ENCODE measurements around the gene RBM43.
A peak's percentile ranks its signal among the peaks of the same experiment; 100 is the strongest.
"Not testable (repeated sequence)": the region's sequence is repeated elsewhere in the genome, so short reads cannot be mapped to it uniquely, and the experiment has no call there.

The RBM43 gene

GRCh38 chr2:151269798-151270568 lies 8.3 kb upstream of the RBM43 start:
- no peak for DNase-seq (ENCODE audit: low read depth in 2 of 3, low spot score in 1 of 3)

DNA sequence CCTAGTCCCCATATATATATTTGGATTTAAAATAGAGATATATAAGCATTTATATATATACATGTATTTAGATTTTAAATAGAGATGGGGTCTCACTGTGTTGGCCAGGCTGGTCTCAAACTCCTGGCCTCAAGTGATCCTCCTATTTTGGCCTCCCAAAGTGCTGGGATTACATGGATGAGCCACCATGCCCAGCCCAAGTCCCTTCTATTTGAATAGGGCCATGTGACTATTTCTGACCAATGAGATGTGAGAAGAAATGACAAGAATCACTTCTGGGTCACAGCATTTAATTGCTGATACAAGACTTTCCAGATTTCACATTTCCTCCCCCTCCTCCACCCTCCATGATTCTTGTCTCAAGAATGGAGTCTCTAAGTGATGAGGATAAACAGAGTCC lies 6.4 kb upstream of the RBM43 start:
- no peak for DNase-seq (ENCODE audit: low read depth in 2 of 3, low spot score in 1 of 3)

DNA sequence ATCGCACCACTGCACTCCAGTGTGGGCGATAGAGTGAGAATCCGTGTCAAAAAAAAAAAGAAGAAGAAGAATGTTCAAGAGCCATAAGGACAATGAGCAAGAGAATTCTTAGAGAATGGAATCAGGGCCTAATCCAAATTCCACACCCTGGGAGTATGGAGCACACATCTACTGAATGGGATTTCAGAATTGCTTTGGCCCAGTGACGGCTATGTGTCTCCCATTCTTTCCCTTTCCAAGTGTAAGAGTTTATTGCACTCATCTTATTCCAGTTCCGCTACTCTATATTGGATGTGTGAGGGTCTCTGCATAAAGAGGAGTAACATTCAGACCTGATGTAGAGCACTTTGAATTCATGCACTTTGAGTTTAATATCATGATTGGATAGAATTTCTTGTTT lies 5.9 kb upstream of the RBM43 start:
- no peak for DNase-seq (ENCODE audit: low read depth in 2 of 3, low spot score in 1 of 3)

DNA sequence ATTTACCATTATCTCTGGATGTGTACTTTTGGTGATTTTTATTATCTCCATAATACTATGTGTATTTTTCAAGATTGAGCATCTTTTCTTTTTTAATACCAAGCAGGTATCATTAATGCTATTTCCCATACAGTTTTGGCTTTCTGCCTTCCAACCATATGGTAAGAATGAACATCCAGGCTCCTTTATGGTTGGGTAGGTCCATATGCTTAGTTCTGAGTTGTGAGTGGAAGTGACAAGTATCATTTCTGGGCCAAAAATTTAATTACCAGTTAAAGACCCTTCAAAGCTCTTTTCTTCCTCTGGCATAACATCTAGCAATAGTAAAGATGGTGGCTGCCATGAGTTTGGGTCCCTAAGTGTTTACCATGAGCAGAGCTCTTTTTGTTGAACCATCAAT lies 4.3 kb upstream of the RBM43 start:
- no peak for DNase-seq (ENCODE audit: low read depth in 2 of 3, low spot score in 1 of 3)

DNA sequence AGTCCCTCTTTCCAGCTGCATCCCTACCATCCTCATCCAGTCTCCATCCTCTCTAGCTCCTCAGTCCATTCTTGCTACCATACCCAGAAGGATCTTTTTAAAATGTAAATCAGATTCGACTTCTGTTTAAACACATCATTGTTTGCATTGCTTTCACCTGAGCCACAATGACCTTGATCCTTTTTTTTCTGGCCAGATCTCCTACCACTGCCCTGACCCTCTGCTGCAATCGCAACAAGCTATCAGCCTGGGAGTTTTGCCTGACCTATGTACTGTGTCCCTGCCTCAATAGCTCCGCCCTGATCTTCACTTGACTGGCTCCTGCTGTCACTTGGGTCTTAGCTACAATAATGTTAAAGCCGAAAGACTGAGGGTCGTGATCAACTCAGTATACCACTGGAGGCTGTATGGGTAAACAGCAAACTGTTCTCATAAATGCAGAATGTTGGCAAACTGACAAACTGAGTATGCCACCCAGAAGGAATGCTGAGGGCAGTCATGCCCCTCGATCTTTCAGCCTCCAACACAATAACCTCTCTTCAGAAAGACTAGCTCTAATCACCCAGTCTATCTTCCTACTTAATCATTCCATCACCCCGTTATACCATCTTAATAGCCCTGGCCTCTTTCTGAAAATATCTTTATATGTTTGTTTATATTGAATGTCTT lies 2.6 kb upstream of the RBM43 start:
- no peak for DNase-seq (ENCODE audit: low read depth in 2 of 3, low spot score in 1 of 3)

DNA sequence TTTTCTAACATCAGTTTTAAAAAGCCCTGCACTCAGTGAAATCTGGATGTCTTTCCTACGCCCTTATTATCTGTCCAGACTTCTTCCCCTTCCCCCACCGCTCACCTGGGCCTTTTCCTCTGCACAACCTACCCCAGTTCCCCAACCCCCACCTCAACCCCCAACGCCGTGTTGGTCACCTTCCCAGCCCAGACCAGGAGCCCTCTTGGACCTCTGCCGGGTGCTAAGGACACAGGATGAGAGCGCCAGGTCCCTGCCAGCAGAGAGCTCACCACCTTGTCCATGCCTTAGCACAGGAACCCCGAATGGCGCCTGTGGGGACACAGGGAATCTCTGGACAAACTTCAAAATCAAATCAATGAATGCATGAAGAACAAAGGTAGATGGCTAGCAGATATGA lies 966 bp upstream of the RBM43 start:
- DNase-seq (ENCODE audit: low read depth in 2 of 3, low spot score in 1 of 3): no peak

GRCh38 chr2:151261977-151262291 lies 271 bp upstream of the RBM43 start:
- DNase-seq (ENCODE audit: low read depth in 2 of 3, low spot score in 1 of 3): no peak

- DNase-seq (ENCODE audit: low read depth in 2 of 3, low spot score in 1 of 3): no peak
These were observed 961 bp downstream of the RBM43 start for GRCh38 chr2:151260573-151261230.

DNA sequence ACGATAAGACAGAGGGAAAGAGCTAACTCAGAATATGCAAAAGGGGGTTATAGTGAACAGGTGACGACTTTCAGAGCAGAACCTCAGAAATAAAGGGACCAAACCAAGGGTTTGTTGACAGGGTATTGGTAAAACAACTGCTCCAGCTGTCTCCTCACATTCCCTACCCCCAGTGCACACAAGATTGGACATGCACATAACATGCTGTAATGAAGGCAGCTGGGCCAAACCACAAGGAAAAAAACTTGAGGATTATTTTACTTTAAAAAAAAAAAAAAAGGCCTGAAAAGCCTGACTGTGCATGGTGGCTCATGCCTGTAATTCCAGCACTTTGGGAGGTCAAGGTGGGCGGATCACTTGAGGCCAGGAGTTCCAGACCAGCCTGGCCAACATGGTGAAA lies 3.5 kb downstream of the RBM43 start:
- DNase-seq (ENCODE audit: low read depth in 2 of 3, low spot score in 1 of 3): no peak

DNA sequence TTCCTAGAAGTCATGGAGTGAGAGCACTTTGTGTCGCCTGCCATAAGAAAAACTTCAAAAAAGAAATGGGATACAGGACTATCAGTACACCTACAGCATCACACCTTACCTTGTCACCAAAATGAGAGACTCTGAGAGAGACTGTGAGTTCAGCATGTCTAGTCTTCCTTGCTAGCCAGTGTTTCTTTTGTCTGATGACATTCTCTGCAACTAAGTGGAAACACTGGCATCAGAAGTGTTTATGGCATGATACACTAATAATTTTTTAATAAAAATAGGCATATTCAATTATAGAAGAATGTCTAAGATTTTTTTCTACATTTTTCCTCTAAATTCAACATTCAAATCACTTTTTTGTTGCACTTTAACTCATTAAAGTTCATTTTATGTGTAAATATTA lies 9.0 kb downstream of the RBM43 start:
- no peak for DNase-seq (ENCODE audit: low read depth in 2 of 3, low spot score in 1 of 3)

DNA sequence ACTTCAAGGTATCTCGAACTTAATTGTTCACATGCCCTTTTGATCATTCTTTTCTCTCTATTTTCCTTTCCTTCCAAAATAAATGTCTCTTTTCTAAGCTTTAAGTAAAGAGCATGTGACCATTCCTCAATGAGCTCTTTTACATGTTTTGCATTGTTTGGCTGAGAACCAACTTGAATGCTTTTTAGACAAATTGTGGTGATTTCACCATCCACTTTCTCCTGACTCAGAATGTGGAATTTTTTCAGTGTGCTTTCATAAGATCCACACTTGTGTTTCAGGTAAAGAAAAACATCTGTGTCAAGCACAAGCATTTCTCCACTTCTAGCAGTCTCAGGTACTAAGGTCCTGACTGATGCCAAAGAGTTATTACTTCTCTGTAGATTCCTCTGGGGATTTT lies 10.7 kb downstream of the RBM43 start:
- no peak for DNase-seq (ENCODE audit: low read depth in 2 of 3, low spot score in 1 of 3)

DNA sequence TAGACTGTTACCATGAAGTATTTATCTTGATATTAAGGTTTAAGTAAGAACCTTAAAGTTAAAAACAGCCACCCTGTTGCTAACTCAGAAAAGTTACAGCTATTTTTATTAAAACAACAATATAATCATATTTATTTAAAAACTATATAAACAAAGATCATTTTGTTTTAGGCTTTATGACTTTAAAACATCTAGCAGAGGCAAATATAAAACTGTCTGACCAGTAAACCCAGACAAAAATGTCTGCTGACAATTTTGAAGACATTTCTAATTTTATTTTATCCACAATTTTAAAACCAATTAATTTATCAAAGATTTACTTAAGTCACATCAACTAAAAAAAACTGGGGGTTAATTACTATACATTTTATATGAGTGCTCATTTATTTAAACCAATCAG lies 14.2 kb downstream of the RBM43 start:
- DNase-seq (ENCODE audit: low read depth in 2 of 3, low spot score in 1 of 3): no peak

- DNase-seq (ENCODE audit: low read depth in 2 of 3, low spot score in 1 of 3): no peak
These were observed 15.5 kb downstream of the RBM43 start for GRCh38 chr2:151246152-151246551.

DNA sequence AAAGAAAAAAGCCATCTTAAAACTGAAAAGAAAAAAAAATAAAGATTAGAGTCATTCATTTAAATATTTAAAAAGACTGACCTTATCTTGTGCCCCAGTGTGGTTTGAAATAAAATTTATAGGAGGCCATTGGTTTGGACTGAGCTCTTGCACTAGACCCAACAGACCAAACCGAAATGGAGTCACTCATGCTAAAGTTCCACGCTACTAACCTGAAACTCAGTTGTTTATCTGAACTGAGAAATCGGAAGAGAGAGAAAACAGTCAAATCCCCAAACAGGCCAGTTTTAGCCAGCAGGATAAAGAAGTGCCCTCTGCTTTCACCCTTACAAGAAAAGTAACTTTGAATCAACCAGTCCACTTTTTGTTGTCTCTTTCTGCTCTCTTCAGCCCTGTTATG lies 18.2 kb downstream of the RBM43 start:
- no peak for DNase-seq (ENCODE audit: low read depth in 2 of 3, low spot score in 1 of 3)

DNA sequence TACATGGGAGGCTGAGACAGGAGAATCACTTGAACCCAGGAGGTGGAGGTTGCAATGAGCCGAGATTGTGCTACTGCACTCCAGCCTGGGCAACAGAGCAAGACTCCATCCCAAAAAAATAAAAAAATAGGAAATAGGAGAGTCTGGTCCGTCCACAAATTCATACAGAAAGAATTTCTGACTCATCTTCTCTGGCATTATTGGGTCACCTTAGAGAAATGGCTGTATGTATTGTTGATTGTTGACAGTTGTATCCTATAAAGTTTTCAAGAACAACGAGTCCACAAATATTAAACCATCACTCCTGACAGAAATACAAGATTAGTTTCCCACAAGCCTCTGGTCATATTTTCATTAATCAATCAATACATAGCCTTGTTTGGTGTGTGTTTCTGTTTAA lies 20.4 kb downstream of the RBM43 start:
- DNase-seq (ENCODE audit: low read depth in 2 of 3, low spot score in 1 of 3): no peak

- DNase-seq (ENCODE audit: low read depth in 2 of 3, low spot score in 1 of 3): no peak
These were observed 21.2 kb downstream of the RBM43 start for GRCh38 chr2:151240433-151240832.

GRCh38 chr2:151239624-151240023 lies 22.0 kb downstream of the RBM43 start:
- no peak for DNase-seq (ENCODE audit: low read depth in 2 of 3, low spot score in 1 of 3)

DNA sequence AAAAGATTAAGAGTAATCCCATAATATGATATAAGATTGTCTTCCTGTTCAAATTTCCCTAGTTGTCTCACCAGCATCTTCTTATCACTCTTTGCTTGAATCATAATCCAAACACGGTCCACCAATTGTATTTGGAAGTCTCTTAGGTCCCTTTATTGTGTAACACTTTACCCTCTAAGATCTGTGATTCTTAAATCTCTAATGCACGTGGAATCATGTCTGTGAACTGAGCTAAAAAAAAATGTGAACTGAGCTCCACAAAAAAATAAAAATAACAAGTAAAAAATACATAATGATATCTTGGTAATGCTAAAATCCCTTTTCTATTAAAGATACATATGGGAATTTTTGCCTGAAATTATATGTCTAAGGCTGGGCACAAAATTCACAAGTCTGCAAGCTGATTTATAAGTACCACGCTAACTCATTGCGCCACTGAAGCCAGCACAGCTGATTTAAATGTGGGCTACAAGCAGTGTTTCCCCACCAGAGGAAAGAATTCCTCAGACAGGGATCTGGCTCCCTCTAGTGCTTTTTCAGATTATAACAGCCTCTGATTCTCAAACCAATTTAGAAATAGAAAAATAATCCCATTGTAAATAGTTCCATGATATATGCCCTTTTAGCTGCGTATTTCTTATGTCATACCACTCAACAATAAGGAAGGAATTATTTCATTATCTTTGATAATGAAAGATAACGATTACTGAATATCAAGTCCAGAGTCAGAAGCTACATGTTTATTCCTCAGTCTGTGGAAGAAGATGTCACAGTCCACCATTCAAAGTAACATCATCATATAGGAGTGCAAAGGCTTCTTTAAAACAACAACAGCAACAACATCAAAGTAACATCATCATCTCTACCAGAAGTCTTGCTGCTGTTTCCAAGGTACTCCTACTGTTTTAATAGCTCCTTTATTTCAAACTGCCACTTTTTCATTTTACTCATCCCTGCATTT lies 22.9 kb downstream of the RBM43 start:
- peak in 1 of 3 donors; percentile 59 for DNase-seq (ENCODE audit: low read depth in 2 of 3, low spot score in 1 of 3)

DNA sequence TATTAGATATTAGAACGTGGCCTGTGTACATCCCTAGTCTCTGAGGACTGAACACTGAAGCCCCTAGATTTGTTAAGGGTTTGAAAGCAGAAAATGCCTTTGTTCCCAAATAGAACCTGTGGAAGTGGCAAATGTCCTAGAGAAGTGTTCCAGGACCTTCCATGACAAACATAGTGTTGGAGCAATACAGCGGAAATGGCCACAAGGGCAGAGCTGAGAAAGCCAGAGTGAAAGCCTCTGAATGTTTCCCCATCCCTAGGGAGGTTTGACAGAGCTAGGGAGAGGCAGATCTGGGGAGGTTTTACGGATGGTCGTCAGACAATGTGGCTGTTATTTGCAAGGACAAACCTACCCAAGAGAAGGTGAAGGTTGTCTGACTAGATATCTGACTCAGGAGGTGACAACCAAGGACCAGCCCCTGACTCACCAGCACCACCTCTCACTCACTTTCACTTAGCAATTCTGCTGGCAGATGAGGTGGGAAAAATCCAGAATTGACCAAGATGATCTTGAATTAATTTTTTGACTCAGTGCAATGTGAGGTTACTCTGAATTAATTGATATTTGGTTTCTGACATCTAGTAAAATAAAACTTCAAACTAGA lies 24.1 kb downstream of the RBM43 start:
- DNase-seq (ENCODE audit: low read depth in 2 of 3, low spot score in 1 of 3): peak in 2 of 3 donors; percentile 16 to 18

- not testable (repeated sequence) for DNase-seq (ENCODE audit: low read depth in 2 of 3, low spot score in 1 of 3)
These were observed 27.9 kb downstream of the RBM43 start for GRCh38 chr2:151233760-151234159.

- not testable (repeated sequence) for DNase-seq (ENCODE audit: low read depth in 2 of 3, low spot score in 1 of 3)
These were observed 28.4 kb downstream of the RBM43 start for GRCh38 chr2:151233288-151233687.
